Hepatocyte (in vitro differentiated cells): ENCODE results near the gene ANKRD13A. TPM values are rescaled to one million over a fixed set of nuclear protein-coding genes. Genes with fewer than 3 reads are reported as not detected.

ENCODE experiments used
- DNase-seq: peaks from one replicate; pipeline ENCODE4 v3.0.0-alpha.2; 2016; ENCODE audit warnings: low spot score
- H2AFZ ChIP-seq: fragments of 200-600 bp; sonication (generic); 2 replicates; pipeline ENCODE4 v1.6.0; 2016; ENCODE audit warnings: antibody characterized with exemption, mild to moderate bottlenecking
- H3K27ac ChIP-seq: fragments of 200-600 bp; sonication (generic); 2 replicates; pipeline ENCODE4 v1.5.1; 2016; ENCODE audit warnings: mild to moderate bottlenecking
- H3K27me3 ChIP-seq: fragments of 200-600 bp; sonication (generic); 2 replicates; pipeline ENCODE4 v1.6.1; 2016
- H3K36me3 ChIP-seq: fragments of 200-600 bp; sonication (generic); replicated peaks from 2 replicates; pipeline ENCODE4 v1.5.1; 2016; ENCODE audit warnings: low read depth; ENCODE audit not compliant: insufficient read depth
- H3K4me1 ChIP-seq: fragments of 200-600 bp; sonication (generic); 2 replicates; pipeline ENCODE4 v1.5.1; 2016; ENCODE audit warnings: mild to moderate bottlenecking, moderate library complexity; ENCODE audit not compliant: insufficient read depth
- H3K4me2 ChIP-seq: fragments of 200-600 bp; sonication (generic); 2 replicates; pipeline ENCODE4 v1.6.0; 2016
- H3K4me3 ChIP-seq: fragments of 200-600 bp; sonication (generic); 2 replicates; pipeline ENCODE4 v1.5.1; 2016; ENCODE audit warnings: mild to moderate bottlenecking
- H3K79me2 ChIP-seq: fragments of 200-600 bp; sonication (generic); 2 replicates; pipeline ENCODE4 v1.6.0; 2017; ENCODE audit warnings: mild to moderate bottlenecking
- H3K9me2 ChIP-seq: fragments of 200-600 bp; sonication (generic); replicated peaks from 2 replicates; pipeline ENCODE4 v1.6.0; 2017; ENCODE audit warnings: mild to moderate bottlenecking; ENCODE audit not compliant: insufficient read depth
- H3K9me3 ChIP-seq: fragments of 200-600 bp; sonication (generic); 2 replicates; pipeline ENCODE4 v1.5.1; 2016; ENCODE audit warnings: low read depth, mild to moderate bottlenecking
- H4K20me1 ChIP-seq: fragments of 200-600 bp; sonication (generic); 2 replicates; pipeline ENCODE4 v1.6.0; 2016; ENCODE audit warnings: mild to moderate bottlenecking; ENCODE audit not compliant: insufficient read depth, poor library complexity, severe bottlenecking
- CTCF ChIP-seq: fragments of 200-600 bp; sonication (generic); IDR thresholded peaks from 2 replicates; pipeline ENCODE4 v1.5.1; 2016; ENCODE audit warnings: antibody characterized with exemption, mild to moderate bottlenecking; ENCODE audit not compliant: poor library complexity
- EZH2 ChIP-seq: fragments of 200-600 bp; sonication (generic); IDR thresholded peaks from 2 replicates; pipeline ENCODE4 v1.6.1; 2016; ENCODE audit warnings: antibody characterized with exemption, mild to moderate bottlenecking, borderline replicate concordance
- EZH2phosphoT487 ChIP-seq: fragments of 200-600 bp; sonication (generic); IDR thresholded peaks from one replicate; pipeline ENCODE4 v1.6.1; 2018; ENCODE audit warnings: antibody characterized with exemption, mild to moderate bottlenecking, low read depth, moderate library complexity; ENCODE audit not compliant: unreplicated experiment, severe bottlenecking
- WGBS: methylation state at CpG from one replicate; pipeline ENCODE4 v1.1.6; 2016; ENCODE audit warnings: low lambda C conversion rate; ENCODE audit errors: missing lambda C conversion rate; 5-methylcytosine and 5-hydroxymethylcytosine counted together
- polyA plus RNA-seq: library from polyadenylated mRNA; unstranded; fragments of >200 nt; fragmentation: Nextera tagmentation; extraction: Ambion mirVana; gene quantifications from 2 replicates; pipeline ENCODE4 v1.2.1, GENCODE V29; 2016
- total RNA-seq: library from RNA; depleted of rRNA; stranded (reverse); fragments of >200 nt; gene quantifications from 2 replicates; pipeline ENCODE4 v1.2.3, GENCODE V29; 2014

ANKRD13A gene
- total and polyA plus RNA-seq, 2 experiments from 2014 or later: 13.2 to 55.3 TPM

GRCh38 chr12:110035534-110036104 is 36.4 kb downstream of the ANKRD13A start:
- no peak for TF ChIP-seq EZH2
- no peak for TF ChIP-seq CTCF
- no peak for TF ChIP-seq EZH2phosphoT487
- Histone ChIP-seq H3K79me2 (peaks cover 6% of the 10 kb centered on the region), H3K4me3 (no peak overlapping the region), H3K36me3 (no peaks in the 10 kb centered on the region), H3K9me3 (no peaks in the 10 kb centered on the region), H3K27ac (no peak overlapping the region), H3K4me2 (no peak overlapping the region), H3K4me1 (peaks cover 23% of the 10 kb centered on the region), H2AFZ (no peak overlapping the region), H3K9me2 (no peaks in the 10 kb centered on the region), H4K20me1 (no peaks in the 10 kb centered on the region), H3K27me3 (no peaks in the 10 kb centered on the region)
- 94% methylated on average over 7 of the region's 7 CpGs for WGBS
- no peak for DNase-seq

GRCh38 chr12:110037315-110037714 is 38.1 kb downstream of the ANKRD13A start:
- Histone ChIP-seq H3K27ac (peak overlapping the region; percentile 90), H3K4me1 (peaks cover 23% of the 10 kb centered on the region), H2AFZ (no peak overlapping the region), H3K36me3 (no peaks in the 10 kb centered on the region), H3K27me3 (no peaks in the 10 kb centered on the region), H3K4me3 (no peak overlapping the region), H3K9me2 (no peaks in the 10 kb centered on the region), H3K9me3 (no peaks in the 10 kb centered on the region), H3K4me2 (no peak overlapping the region), H4K20me1 (no peaks in the 10 kb centered on the region), H3K79me2 (peaks cover 17% of the 10 kb centered on the region)
- TF ChIP-seq EZH2phosphoT487 (no peak), EZH2 (no peak), CTCF (no peak)
- DNase-seq: no peak
- WGBS: 88% methylated on average over 5 of the region's 5 CpGs

GRCh38 chr12:110038741-110039084 is 39.5 kb downstream of the ANKRD13A start:
- Histone ChIP-seq H3K79me2 (peaks cover 22% of the 10 kb centered on the region), H4K20me1 (no peaks in the 10 kb centered on the region), H3K9me3 (no peaks in the 10 kb centered on the region), H3K27me3 (no peaks in the 10 kb centered on the region), H3K27ac (peak overlapping the region; percentile 90), H2AFZ (no peak overlapping the region), H3K36me3 (no peaks in the 10 kb centered on the region), H3K4me3 (no peak overlapping the region), H3K4me2 (peak overlapping the region; percentile 14), H3K4me1 (peaks cover 23% of the 10 kb centered on the region), H3K9me2 (no peaks in the 10 kb centered on the region)
- DNase-seq: no peak
- 44% methylated on average over 5 of the region's 5 CpGs for WGBS
- TF ChIP-seq EZH2phosphoT487 (no peak), EZH2 (no peak), CTCF (no peak)
